ENCODE measurements around the gene ADSL. TPM values are rescaled to one million over a fixed set of nuclear protein-coding genes. Genes with fewer than 3 reads are reported as not detected.

Gene ADSL
- total RNA-seq, 1 donor from 2014 or later = 156 TPM

DNA sequence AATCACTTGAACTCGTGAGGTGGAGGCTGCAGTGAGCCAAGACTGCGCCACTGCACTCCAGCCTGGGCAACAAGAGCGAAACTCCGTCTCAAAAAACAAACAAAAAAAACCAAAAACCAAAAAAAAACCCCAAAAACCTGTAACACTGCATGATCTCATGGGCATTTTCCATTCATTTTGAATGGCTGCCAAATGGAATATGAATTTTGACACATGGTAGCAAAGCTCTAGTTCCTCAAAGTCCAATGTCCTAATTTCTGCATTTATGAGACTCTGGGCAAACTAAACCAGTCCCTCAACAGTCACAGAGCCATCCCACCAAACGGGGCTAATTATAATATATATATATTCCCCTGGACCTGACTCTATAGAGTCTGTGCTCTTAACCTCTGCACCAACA lies 85.9 kb downstream of the ADSL start:
- Mint-ChIP-seq H3K9me3 (no peaks in the 10 kb centered on the region), H3K27me3 (ENCODE audit: insufficient read depth) (no peaks in the 10 kb centered on the region), H3K4me3 (no peak overlapping the region), H3K36me3 (ENCODE audit: low read depth) (peaks cover 31% of the 10 kb centered on the region), H3K4me1 (ENCODE audit: low read depth) (peaks cover 23% of the 10 kb centered on the region), H3K27ac (no peak overlapping the region)
- no peak for DNase-seq (ENCODE audit: low spot score)
- intact Hi-C loops (cut with micrococcal nuclease) = no loop called here

DNA sequence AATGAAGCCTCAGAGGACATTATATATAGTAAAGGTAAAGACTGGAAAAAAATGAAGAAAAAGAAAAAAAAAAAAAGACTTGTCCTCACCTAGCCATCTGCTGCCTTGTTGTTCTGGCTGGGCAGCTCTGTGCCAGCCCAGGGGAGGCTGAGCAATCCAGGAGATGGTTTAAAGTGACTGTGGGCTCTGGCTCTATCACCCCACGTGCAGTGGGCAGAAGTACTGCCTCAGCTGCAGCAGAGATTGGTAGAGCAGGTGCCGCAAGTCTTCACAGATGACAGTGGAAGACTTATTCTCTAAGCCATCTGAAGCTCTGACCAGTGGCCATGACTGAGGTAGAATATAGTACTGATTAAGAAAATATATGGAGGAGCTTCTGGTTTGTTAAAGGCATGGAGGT lies 86.3 kb downstream of the ADSL start:
- H3K9me3 Mint-ChIP-seq = no peaks in the 10 kb centered on the region
- H3K4me3 Mint-ChIP-seq = no peak overlapping the region
- H3K36me3 Mint-ChIP-seq (ENCODE audit: low read depth) = peaks cover 29% of the 10 kb centered on the region
- H3K4me1 Mint-ChIP-seq (ENCODE audit: low read depth) = peaks cover 25% of the 10 kb centered on the region
- intact Hi-C loops (cut with micrococcal nuclease) = no loop called here
- H3K27me3 Mint-ChIP-seq (ENCODE audit: insufficient read depth) = no peaks in the 10 kb centered on the region
- H3K27ac Mint-ChIP-seq = no peak overlapping the region
- no peak for DNase-seq (ENCODE audit: low spot score)

DNA sequence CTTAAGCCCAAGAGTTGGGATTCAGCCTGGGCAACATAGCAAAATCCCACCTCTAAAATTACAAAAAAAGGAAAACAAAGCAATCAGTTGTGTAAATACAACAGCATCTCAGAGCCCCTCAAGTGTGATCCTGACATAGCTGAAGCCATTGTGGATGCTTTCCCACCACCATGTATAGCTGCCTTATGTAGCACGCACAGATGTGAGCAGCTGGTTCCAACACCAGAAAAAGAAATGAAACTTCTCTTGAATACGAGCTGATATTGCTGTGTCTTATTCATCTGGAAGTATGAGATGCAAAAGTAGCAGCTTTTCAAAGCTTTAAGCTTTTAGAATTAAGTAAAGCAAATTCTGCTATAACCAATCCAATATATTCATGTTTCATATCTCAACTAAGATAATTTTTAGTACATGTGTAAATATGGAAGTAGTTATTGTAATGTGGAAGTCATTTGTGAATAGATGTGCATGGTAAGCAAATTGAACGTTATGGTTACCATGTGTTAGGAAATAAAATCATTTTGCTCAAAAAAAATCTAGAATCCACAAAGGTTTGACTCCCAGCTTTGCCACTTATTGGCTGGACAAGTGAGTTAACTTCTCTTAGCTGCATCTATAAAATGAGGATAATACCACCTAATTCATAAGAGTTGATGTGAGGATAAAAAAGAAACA lies 87.3 kb downstream of the ADSL start:
- intact Hi-C loops (cut with micrococcal nuclease) = no loop called here
- H3K4me1 Mint-ChIP-seq (ENCODE audit: low read depth) = peaks cover 33% of the 10 kb centered on the region
- H3K27me3 Mint-ChIP-seq (ENCODE audit: insufficient read depth) = no peaks in the 10 kb centered on the region
- peaks cover 28% of the 10 kb centered on the region for H3K36me3 Mint-ChIP-seq (ENCODE audit: low read depth)
- no peak overlapping the region for H3K4me3 Mint-ChIP-seq
- no peaks in the 10 kb centered on the region for H3K9me3 Mint-ChIP-seq
- DNase-seq (ENCODE audit: low spot score) = no peak
- H3K27ac Mint-ChIP-seq = no peak overlapping the region

DNA sequence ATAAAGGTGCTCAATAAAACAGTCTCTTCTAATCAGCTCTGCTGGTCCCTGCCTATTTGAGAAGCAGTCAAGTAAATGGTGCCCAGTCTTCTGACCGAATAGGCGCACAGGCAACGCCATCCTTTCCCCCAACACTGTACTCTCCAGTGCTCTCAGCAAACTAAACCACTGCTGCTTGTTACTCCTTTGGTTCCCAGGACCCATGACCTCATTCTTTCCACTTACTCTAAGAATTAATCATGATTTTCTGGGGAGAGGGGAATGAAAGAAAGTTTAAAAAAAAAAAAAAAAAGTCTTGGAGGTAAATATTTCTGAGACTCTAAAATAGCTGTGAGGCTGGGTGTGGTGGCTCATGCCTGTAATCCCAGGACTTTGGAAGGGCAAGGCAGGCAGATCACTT lies 87.8 kb downstream of the ADSL start:
- no peak for DNase-seq (ENCODE audit: low spot score)
- Mint-ChIP-seq H3K9me3 (no peaks in the 10 kb centered on the region), H3K4me3 (no peak overlapping the region), H3K36me3 (ENCODE audit: low read depth) (peaks cover 22% of the 10 kb centered on the region), H3K27me3 (ENCODE audit: insufficient read depth) (no peaks in the 10 kb centered on the region), H3K27ac (no peak overlapping the region), H3K4me1 (ENCODE audit: low read depth) (peaks cover 36% of the 10 kb centered on the region)
- intact Hi-C loops (cut with micrococcal nuclease) = no loop called here

DNA sequence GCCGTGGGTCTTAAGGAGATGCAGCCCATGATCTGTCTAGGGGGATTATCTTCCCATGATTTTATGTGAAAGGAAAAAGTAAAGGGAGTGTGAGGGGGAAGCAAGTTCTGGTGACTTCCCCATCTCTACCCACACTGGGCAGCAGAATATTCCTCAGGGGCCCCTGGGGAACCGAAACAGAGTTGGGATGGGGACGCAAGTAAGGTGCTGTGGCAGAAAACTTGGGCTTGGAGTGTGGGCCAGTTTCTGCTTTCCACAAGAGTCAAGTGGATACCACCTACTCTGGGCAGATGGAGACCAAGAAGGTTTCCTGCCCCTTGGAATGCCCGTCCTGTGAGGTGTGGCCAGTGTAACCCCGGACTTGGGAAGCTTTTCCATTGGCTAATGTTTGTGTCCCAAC lies 88.4 kb downstream of the ADSL start:
- no peaks in the 10 kb centered on the region for H3K9me3 Mint-ChIP-seq
- peaks cover 36% of the 10 kb centered on the region for H3K4me1 Mint-ChIP-seq (ENCODE audit: low read depth)
- intact Hi-C loops (cut with micrococcal nuclease) = no loop called here
- peak overlapping the region; percentile 23 for H3K27ac Mint-ChIP-seq
- no peaks in the 10 kb centered on the region for H3K27me3 Mint-ChIP-seq (ENCODE audit: insufficient read depth)
- peaks cover 18% of the 10 kb centered on the region for H3K36me3 Mint-ChIP-seq (ENCODE audit: low read depth)
- H3K4me3 Mint-ChIP-seq = no peak overlapping the region
- no peak for DNase-seq (ENCODE audit: low spot score)

DNA sequence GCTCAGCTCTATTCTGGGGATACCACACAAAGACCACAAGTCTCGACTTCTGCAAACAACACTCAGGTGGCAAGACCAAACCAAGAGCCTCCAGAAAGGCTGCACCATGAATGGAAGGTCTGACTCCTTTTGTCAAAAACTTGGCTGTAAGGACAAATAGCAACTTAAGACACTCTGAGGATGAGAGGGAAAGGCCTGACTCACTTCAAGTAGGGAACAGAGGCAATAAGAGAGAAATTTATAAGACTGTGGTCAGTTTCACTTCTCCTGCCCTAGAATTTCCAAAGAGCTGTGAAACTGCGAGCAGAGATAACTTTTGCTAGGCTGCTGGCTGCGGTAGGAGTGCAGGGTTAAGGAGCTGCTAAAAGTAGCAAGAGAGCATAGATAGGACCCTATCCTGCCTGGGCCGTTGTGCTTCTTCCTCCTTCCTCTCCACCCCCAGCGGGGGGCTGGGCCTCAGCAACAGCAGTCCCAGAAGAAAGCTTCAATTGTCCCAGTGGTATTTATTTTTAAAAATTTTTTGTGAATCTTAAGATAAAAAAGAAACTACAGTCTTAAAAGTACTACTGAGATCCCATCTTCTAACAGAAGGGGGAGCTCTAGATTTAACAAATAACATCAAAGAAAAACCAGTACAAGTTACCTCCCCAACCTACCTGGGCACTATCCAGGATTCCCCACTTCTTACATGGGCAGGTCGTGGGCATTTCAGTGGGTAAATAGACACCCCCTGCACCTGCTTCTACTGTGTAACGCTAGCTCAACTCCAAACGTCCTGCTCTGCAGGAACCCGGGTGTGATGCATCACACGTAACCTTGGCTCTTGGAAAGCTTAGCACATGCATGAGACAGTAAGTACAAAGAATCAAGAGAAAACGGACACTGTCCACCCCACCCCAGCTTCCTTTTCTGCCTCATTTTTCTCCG lies 90.5 kb downstream of the ADSL start:
- Mint-ChIP-seq H3K36me3 (ENCODE audit: low read depth) (peaks cover 14% of the 10 kb centered on the region), H3K4me1 (ENCODE audit: low read depth) (peaks cover 45% of the 10 kb centered on the region), H3K4me3 (no peak overlapping the region)

More for the DNA sequence above, 90.5 kb downstream of the ADSL start:
- Mint-ChIP-seq H3K27me3 (ENCODE audit: insufficient read depth) (no peaks in the 10 kb centered on the region), H3K9me3 (no peaks in the 10 kb centered on the region), H3K27ac (peak overlapping the region; percentile 51)
- no peak for DNase-seq (ENCODE audit: low spot score)
- intact Hi-C loops (cut with micrococcal nuclease) = loop anchor here (1.0 kb wide), 4 partner anchors 43 to 463 kb away; no protein-coding TSS in a partner anchor

Other genes starting within 250 kb of the ADSL start
- 26.2 and 30.9 TPM in 2 replicates for gene TNRC6B, start 168.6 kb upstream of the ADSL start, total RNA-seq
- 46.2 and 53.2 TPM in 2 replicates for gene SGSM3, start 24.1 kb downstream of the ADSL start, total RNA-seq

Data from activated T-helper 1 cell treated with anti-CD3 and anti-CD28 coated beads, Interleukin-12 subunit alpha, Interleukin-12 subunit beta, Interleukin-2, Interleukin-4 antibody, amounts not matched to agents 30 ng/mL and 10 ng/mL and 1 ng/mL, durations not matched to agents 14 hours and 24 hours and 36 hours (primary cell).